GM10266 (cell line): ENCODE results near the gene SPACA4.

Experiments used
- DNase-seq: peaks from one replicate; pipeline ENCODE4 v3.0.0; 2012; ENCODE audit errors: extremely low spot score
- CTCF ChIP-seq: IDR thresholded peaks from 2 replicates; pipeline ENCODE4 v1.5.1; 2012; ENCODE audit warnings: mild to moderate bottlenecking, low read depth; ENCODE audit not compliant: control insufficient read depth, insufficient read depth; ENCODE audit errors: missing control alignments

The SPACA4 gene

GRCh38 chr19:48598996-48599700 is 7.4 kb upstream of the SPACA4 start:
- no peak for TF ChIP-seq CTCF
- no peak for DNase-seq

- no peak for DNase-seq
- no peak for TF ChIP-seq CTCF
Measured at GRCh38 chr19:48600679-48601417, 5.7 kb upstream of the SPACA4 start.

- DNase-seq = no peak
- TF ChIP-seq CTCF = no peak
Measured at GRCh38 chr19:48603001-48603400, 3.5 kb upstream of the SPACA4 start.

- no peak for TF ChIP-seq CTCF
- no peak for DNase-seq
Measured at GRCh38 chr19:48603449-48603848, 3.1 kb upstream of the SPACA4 start.

- DNase-seq = no peak
- no peak for TF ChIP-seq CTCF
Measured at GRCh38 chr19:48603850-48604249, 2.7 kb upstream of the SPACA4 start.

- TF ChIP-seq CTCF = no peak
Measured at GRCh38 chr19:48607359-48607755, 815 bp downstream of the SPACA4 start.

GRCh38 chr19:48608798-48609263 is 2.3 kb downstream of the SPACA4 start:
- peak; percentile 84 for DNase-seq
- peak; percentile 73 for TF ChIP-seq CTCF

More at GRCh38 chr19:48607359-48607755, 815 bp downstream of the SPACA4 start:
- DNase-seq = no peak
